DMS 273 (cell line): ENCODE data around the gene CADPS.
"Not testable (repeated sequence)": the region's sequence is repeated elsewhere in the genome, so short reads cannot be mapped to it uniquely, and the experiment has no call there.

Experiments used
- DNase-seq: peaks from one replicate; lab custom pipeline; 2025; ENCODE audit not compliant: unreplicated experiment; lab: John Stamatoyannopoulos, UW

Gene CADPS

GRCh38 chr3:62602129-62602770 is 273.0 kb downstream of the CADPS start:
- peak; percentile 32 for DNase-seq

DNA sequence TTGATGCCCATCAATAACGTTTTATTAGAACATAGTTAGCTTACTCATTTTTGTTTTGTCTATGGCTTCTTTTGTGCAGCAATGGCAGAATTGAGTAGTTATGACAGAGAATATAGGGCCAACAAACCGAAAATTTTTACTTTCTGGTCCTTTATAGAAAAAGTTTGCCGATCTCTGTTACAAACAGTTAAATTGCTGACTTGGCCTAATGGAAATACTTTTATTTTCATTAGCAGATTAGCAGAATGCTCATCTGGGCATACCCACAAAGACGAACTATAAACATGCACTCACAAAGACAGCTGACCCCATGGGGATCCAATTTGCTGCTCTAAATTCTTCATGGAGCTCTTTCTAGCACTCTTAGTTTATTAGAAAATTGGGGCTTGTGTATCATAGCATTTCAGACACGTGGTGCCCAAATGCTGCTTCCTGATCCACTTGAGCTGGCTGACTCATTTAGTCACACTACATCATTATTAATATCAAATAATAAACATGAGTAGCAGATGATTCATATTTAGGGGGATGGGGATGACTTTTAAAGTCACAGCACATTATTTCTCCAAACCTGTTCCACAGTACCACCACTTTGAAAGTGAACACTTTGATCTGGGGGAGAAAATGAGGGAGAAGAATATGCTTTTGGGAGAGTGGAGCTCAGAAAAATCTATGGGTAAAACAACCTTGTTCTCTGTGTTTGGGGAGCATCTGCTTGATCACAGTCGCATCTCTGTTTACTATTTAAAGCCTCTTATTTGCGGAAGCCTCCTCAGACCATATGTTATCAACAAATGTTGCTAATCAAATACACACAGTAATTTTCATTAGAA is 273.8 kb downstream of the CADPS start:
- peak; percentile 17 for DNase-seq

DNA sequence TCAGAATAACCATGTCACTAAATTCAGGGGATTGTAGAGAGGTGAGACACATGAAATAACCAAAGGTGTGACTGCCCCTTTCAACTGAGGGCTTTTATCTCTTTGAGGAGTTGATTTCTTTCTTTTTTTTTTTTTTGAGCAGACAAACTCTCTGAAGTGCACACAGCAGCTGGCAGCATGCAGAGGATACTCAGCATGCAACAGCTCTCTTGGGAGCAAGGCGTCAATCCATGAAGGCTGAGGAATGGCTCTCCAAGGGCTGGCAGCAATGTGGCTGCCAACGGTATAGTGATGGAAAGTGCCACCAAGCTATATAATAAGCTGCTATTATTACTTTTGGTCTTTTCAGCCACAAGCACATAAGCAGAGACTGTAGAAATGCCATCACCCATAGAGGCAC is 275.2 kb downstream of the CADPS start:
- DNase-seq, result peak; percentile 30

DNA sequence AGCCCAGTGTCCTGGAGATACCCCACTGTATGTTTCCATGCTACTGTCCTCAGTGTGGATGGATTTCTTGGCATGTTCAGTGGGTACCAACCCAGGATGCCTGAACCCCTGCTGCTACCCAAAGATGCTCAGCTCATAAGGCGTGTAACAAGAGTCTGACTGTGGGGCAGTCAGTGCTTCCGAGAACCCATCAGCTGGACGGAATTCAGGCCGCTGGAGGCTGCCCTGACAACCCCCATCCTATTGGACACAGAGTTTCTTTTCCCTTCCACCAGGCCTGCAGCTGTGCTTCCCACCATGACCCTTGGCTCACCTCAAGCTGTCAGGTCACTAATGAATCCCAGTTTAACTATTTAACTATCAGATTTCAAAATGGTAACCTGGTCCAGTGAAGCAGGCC is 277.7 kb downstream of the CADPS start:
- DNase-seq, result no peak

DNA sequence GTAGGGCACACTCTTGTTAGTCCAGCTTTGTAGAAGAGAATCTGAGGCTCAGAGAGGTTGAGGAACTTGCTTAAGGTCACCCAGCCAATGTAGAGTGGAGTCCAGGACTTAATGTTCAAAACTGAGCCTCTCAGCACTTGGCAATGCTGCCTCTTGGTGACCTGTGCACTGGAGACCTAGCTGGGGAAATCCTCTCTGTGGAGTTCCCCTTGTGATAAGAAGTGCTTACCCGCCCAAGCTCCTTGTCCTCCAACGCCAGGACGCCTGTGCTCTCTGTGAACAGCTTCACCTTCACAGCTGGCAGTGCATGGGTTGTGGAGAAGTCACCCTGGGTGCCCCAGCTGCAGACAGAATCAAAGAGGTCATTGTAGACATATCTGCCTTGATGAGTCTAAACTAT is 282.8 kb downstream of the CADPS start:
- no peak for DNase-seq

GRCh38 chr3:62589078-62589477 is 286.1 kb downstream of the CADPS start:
- DNase-seq, result no peak

DNA sequence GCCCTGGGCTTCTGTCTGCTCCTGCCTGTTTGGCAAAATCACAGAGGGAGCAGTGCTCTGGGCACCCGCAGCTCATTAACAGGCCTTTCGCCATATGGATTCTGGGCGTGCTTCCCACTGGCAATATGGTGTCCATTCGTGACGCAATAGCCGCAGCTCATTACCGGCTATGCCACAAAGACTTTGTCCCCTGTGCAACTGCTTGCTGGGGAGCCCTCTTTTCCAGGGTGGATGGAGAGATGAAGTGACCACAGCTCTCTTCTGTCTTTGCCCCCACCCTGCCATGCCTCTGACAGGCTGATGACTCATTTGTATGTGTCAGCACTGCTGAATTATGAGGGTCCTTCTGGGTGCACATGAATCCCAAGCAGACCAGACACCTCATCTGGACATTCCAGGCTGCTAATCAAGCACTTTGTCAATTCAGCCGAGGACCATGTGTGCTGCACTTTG is 287.6 kb downstream of the CADPS start:
- peak; percentile 92 for DNase-seq

- DNase-seq, result no peak
These were observed 288.0 kb downstream of the CADPS start for GRCh38 chr3:62587169-62587568.

GRCh38 chr3:62586356-62586755 is 288.9 kb downstream of the CADPS start:
- DNase-seq, result no peak

DNA sequence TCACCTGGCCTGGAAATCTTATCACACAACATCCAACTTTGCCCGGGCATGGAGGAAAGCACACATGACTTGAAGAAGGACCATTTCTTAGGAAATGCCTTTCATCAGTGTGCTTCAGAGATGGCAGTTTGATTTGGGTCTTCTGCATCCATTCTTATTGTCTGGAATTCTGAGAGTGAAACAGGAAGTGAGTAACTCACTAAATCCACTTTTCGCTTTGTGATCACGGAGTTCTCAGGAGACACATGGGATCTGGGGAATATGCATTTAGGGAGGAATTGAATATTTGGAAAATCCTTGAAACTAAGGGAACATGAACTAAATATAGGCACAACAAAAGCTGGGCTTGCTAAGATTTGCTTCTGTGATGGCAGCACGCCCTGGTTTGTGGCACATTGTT is 289.4 kb downstream of the CADPS start:
- no peak for DNase-seq

DNA sequence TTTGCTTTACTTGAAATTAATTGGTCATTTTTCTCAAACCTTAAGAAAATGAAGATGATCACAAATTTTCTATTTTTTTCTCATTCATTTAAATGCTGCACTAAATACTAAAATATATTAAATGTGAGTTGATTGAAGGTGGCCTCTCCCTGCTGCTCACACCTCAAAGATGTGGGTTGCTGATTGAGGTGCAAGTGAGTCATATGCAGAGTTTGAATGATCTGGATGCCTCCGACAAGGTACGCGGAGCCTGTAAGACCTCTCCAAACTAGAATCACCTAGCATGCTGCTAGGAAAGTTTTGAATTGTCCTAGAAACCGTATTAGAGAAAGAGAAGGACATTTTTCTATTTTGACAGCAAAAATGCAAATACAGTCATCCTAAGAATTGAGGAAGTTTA is 290.6 kb downstream of the CADPS start:
- DNase-seq, result no peak

DNA sequence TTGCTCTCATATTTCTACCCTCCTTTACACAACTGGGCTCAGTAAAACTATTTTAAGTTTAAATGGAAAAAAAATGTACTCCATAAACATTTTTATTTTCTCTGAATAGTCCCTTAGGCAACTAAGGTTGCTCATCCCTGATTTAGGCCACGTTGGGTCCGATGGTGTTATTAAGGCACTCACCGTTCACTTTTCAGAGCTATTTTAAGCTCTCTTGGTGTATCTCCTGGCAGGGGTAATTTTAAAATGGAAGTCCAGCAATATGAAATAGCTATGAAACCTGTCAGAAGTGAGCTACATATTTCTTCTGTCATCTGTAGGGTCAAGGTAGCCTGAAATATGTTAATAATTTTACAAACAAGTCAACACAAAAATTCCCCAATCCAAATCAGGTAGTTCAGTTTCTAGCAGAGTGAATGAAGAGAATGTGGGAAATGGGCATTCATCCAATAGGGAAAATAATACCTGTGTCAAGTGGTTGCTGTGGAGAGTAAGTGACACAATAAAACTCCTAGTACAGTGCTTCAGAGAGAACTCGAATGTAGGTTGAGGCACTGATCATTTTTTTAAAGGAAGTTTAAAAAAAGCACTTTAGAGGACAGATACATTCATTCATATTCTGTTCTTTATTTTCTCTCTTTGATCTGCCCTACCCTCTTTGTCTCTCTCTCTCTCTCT is 292.6 kb downstream of the CADPS start:
- DNase-seq, result no peak

GRCh38 chr3:62580485-62580884 is 294.7 kb downstream of the CADPS start:
- not testable (repeated sequence) for DNase-seq

GRCh38 chr3:62577153-62577552 is 298.1 kb downstream of the CADPS start:
- no peak for DNase-seq

DNA sequence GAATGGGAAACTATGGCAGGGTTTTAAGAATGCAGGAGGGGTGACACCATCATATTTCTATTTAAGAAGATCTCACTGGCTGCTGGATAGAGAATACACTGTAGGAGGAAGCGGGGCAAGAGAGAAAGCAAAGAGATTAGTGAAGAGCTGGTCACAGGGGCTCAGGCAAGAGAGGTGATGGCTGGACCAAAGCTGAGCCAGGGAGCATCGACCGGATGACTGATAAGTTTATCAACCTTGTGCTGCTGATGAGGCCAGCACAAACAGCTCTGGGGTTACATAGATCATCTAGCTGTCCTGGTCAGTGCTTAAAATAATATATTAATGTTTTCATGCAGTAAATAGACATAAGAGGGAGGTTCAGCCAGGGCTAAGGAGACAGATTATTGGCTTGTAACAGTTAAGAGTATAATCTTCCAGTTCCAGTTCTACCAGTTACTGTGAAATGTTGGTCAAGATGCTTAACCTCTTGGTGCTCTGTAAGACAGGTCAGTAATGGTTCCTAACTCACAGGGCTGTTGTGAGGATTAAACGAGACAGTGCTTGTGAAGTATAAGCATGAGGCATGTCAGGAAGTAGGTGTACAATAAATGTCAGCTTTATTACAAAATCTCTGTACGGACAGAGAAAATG is 300.8 kb downstream of the CADPS start:
- no peak for DNase-seq

GRCh38 chr3:62571916-62572315 is 303.3 kb downstream of the CADPS start:
- no peak for DNase-seq

- DNase-seq, result no peak
These were observed 304.3 kb downstream of the CADPS start for GRCh38 chr3:62570888-62571287.

- DNase-seq, result no peak
These were observed 305.6 kb downstream of the CADPS start for GRCh38 chr3:62569609-62570008.

DNA sequence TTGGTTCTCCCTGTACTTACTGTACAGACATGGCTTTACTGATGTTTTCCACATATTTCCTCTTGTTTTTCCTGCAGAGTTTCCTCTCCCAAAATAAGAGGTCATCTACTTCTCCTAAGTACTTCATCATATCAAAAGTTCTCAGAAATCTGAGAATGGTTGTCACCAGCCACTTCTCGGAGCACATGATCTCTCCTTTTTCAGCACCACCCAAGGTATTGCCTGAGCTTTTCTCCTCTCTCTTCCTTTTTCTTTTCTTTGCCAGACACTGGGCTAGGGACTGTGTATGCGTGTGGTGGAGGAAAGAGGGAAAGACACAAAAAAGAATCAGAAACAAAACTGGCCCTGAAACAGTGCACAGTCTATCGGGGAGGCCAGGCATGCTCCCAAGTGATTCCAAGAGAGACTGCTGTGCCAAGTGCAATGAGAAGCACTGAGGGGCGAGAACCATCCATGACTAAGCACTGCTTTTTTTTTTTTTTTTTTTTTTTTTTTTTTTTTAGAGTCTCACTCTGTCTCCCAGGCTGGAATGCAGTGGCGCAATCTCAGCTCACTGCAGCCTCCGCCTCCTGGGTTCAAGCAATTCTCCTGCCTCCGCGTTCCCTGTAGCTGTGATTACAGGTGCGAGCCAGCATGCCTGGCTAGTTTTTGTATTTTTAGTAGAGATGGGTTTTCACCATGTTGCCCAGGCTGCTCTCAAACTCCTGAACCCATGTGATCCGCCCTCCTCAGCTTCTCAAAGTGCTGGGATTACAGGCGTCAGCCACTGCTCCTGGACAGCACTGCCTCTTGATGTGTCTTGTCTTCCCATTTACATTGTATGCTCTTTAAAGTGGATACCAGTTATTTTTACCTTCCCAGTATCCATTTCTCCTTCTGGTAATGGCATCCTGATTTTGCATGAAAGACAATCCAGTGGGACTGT is 307.9 kb downstream of the CADPS start:
- no peak for DNase-seq

- DNase-seq, result no peak
These were observed 309.1 kb downstream of the CADPS start for GRCh38 chr3:62566022-62566557.
